GM12872 (cell line): ENCODE measurements around the gene KIAA1328.

Source experiments
- TF ChIP-seq, protein P1 (sequence below): IDR thresholded peaks from 3 replicates; pipeline ENCODE4 v1.5.1; 2011; ENCODE audit warnings: low read depth, mild to moderate bottlenecking, low read length, moderate library complexity; ENCODE audit not compliant: insufficient read depth

Gene KIAA1328

DNA sequence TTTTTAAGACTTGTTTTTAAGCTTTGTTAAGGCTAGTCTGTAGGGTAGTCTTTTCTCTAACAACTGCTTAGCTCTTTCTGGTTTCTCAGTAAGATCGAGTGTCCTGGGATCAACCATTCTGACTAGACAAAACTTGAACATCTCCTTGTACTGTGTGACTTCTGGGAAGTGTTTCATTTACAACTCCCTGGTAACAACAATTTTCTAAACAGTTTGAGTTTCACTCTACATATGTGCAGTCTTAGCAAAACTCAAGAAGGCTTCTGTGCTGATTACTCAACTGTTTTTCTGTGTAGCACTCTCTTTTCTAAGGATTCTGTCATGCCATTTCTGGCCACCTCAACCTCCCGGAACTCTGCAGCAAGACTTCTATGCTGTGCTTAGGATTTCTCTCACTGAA is 204.5 kb downstream of the KIAA1328 start:
- TF ChIP-seq, protein P1, sequence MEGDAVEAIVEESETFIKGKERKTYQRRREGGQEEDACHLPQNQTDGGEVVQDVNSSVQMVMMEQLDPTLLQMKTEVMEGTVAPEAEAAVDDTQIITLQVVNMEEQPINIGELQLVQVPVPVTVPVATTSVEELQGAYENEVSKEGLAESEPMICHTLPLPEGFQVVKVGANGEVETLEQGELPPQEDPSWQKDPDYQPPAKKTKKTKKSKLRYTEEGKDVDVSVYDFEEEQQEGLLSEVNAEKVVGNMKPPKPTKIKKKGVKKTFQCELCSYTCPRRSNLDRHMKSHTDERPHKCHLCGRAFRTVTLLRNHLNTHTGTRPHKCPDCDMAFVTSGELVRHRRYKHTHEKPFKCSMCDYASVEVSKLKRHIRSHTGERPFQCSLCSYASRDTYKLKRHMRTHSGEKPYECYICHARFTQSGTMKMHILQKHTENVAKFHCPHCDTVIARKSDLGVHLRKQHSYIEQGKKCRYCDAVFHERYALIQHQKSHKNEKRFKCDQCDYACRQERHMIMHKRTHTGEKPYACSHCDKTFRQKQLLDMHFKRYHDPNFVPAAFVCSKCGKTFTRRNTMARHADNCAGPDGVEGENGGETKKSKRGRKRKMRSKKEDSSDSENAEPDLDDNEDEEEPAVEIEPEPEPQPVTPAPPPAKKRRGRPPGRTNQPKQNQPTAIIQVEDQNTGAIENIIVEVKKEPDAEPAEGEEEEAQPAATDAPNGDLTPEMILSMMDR = no peak

DNA sequence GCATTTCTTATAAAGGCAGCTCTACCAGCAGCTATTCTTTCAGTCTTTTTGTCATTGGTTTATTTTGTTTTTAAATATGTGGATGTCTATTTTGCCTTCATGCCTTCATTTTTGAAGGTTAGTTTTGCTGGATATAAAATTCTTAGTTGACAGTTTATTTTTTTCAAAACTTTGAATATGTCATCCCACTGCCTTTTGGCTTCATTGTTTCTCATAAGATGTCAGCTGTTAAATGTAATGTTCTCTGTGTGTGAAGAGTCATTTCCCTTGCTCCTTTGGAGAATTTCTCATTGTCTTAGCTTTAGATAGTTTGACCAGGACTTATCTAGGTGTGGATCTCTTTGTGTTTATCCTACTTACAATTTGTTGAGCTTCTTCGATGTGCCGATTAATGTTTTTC is 213.5 kb downstream of the KIAA1328 start:
- TF ChIP-seq, protein P1 = no peak

DNA sequence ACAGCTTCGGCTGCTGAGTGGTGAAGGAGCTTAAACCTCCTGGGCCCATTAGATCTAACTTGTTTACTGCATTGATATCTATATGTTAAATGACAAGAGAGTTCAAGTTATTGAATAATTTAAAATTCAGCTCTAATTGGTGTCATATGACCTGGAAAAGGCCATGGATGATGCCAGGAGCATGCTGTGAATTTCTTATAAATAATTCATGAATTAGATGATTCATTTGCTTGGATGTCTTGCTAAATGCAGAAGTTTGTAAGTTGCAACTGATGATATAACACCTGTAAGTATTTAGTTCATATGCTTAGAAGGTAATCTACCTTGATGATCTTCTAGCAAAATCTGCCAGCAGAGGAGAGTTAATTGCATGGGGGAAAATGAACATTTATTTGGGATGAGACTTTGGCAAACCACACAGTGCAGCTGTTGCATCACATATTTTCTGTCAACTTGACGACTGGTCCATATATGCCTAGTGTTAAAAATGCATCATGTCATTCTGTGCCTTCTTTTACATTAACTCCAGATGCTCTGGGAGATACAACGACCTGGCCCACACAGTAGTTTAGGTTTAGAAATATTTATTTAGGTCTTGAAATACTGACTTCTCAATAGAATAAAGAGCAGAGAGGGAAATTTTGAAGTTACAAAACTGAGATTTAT is 226.3 kb downstream of the KIAA1328 start:
- TF ChIP-seq, protein P1 = no peak

DNA sequence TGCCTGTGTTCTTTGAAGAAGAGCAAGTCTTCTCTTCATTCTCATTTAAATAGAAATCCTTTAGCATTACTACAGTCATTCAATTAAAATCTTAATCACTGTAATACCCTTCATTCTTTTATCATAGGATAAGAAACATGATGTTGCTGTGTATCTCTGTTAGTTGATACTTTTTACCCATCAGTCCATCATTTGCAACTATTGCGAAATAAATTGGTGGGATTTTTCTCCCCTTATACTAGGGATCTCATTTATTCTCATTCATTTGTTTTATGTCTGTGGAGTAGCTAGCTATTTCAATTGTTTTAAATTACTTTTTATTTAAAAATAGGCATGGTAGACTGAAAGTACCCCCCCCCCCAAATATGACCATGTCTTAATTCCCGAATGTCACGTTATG is 235.3 kb downstream of the KIAA1328 start:
- TF ChIP-seq, protein P1 = no peak

DNA sequence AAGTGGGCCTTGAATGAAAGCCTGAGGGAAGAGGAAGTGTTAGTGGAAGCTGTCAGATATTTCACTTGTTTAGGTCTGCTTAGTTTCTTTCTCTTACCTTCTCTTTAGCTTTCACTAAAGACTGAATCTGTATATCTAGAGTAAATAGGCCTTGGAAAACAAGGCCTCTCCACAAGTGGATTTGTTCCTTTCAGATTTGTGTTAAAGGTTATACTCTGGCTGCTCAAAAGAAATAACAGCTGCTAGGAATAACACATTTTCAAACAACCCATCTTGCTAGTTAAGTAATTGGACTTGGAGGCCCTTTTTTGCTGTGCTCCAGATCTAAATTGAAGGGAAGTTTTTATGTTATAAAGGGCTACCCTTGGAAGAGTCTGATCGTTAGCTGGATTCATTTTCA is 236.3 kb downstream of the KIAA1328 start:
- TF ChIP-seq, protein P1 = no peak

DNA sequence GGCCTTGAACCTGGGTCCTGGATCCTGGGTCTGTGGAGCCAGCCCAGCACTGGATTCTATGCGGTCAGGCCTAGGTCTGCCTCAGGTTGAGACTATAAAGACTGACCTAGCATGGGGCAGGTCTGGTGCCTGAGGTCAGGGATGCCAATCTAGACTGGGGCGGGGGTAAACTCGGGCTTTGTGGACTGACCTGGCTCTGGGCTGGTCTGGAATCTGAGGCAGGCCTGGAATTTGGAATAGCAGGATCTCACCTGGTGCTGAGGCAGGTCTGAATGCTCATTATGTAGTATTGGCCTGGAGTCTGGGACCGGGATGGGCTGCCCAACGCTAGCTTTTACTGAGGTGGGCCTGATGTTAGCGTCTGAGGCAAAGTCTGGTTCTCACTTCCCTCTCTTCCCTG is 256.0 kb downstream of the KIAA1328 start:
- TF ChIP-seq, protein P1 = no peak

DNA sequence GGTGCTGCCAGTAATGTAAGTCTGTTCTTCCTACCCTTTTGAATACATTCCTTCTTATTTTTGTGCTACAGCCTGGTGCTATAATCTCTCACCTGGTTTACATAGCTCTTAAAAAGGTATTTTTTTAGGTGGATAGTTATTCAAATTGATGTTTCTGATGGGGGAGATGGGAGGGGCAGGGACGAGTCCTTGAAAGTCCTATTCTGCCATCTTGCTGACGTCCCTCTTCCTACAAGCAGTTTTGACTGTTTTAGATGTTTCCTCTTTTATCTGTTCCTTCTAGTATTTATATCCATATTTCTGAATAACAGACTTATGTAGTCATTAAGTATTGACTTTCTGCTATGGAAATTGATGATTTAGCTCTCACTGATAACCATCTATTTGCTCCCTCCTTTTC is 256.4 kb downstream of the KIAA1328 start:
- TF ChIP-seq, protein P1 = no peak
